Endodermal cell (in vitro differentiated cells): ENCODE data around the gene EEFSEC. TPM values are rescaled to one million over a fixed set of nuclear protein-coding genes. Genes with fewer than 3 reads are reported as not detected.

ENCODE experiments used
- DNase-seq: peaks from one replicate; pipeline ENCODE4 v3.0.0-alpha.2; 2017
- H3K27ac ChIP-seq: 2 replicates; pipeline ENCODE4 v1.5.1; 2013; ENCODE audit warnings: mild to moderate bottlenecking, low read depth, low read length, moderate library complexity
- H3K27me3 ChIP-seq: 2 replicates; pipeline ENCODE4 v1.6.1; 2013; ENCODE audit warnings: mild to moderate bottlenecking, low read length, moderate library complexity; ENCODE audit not compliant: insufficient read depth, control insufficient read depth, poor library complexity, severe bottlenecking
- H3K36me3 ChIP-seq: 2 replicates; pipeline ENCODE4 v1.7.0; 2013; ENCODE audit warnings: mild to moderate bottlenecking, low read length, moderate library complexity; ENCODE audit not compliant: control insufficient read depth, insufficient read depth
- H3K4me1 ChIP-seq: one replicate; pipeline ENCODE4 v1.7.0; 2013; ENCODE audit warnings: low read length; ENCODE audit not compliant: control insufficient read depth, insufficient read depth
- H3K4me3 ChIP-seq: 2 replicates; pipeline ENCODE4 v1.5.1; 2013; ENCODE audit warnings: mild to moderate bottlenecking, low read length, moderate library complexity
- H3K9ac ChIP-seq: 2 replicates; pipeline ENCODE4 v1.6.1; 2013; ENCODE audit warnings: mild to moderate bottlenecking, low read length, moderate library complexity; ENCODE audit not compliant: poor library complexity, severe bottlenecking; ENCODE audit errors: extremely low read depth
- H3K9me3 ChIP-seq: 2 replicates; pipeline ENCODE4 v1.6.1; 2013; ENCODE audit warnings: mild to moderate bottlenecking, low read length, moderate library complexity; ENCODE audit not compliant: control insufficient read depth
- H3K27ac Mint-ChIP-seq: 2 replicates; pipeline ENCODE4 v1.8.0; 2020; ENCODE audit warnings: mixed read lengths
- H3K27me3 Mint-ChIP-seq: 2 replicates; pipeline ENCODE4 v1.8.0; 2021; ENCODE audit warnings: mild to moderate bottlenecking, mixed read lengths; ENCODE audit not compliant: insufficient read depth
- H3K36me3 Mint-ChIP-seq: 2 replicates; pipeline ENCODE4 v1.8.0; 2020; ENCODE audit warnings: low read depth, mixed read lengths
- H3K4me1 Mint-ChIP-seq: 2 replicates; pipeline ENCODE4 v1.8.0; 2020; ENCODE audit warnings: mixed read lengths
- H3K4me3 Mint-ChIP-seq: 2 replicates; pipeline ENCODE4 v1.8.0; 2020; ENCODE audit warnings: mild to moderate bottlenecking, moderate library complexity, mixed read lengths
- H3K9me3 Mint-ChIP-seq: 2 replicates; pipeline ENCODE4 v1.8.0; 2020; ENCODE audit warnings: mild to moderate bottlenecking, mixed read lengths
- CTCF ChIP-seq: fragments of 200-600 bp; sonication (generic); conservative IDR thresholded peaks from 2 replicates; pipeline ENCODE4 v1.5.0; 2021; ENCODE audit warnings: antibody characterized with exemption, mild to moderate bottlenecking
- WGBS, 2 experiments: methylation state at CpG; one replicate each; pipeline versions ENCODE4 v1.1.5 to v1.1.7; 2013; ENCODE audit warnings: missing lambda C conversion rate in 2 of 2, mixed read lengths in 1 of 2; ENCODE audit not compliant: insufficient coverage in 1 of 2, insufficient read length in 1 of 2; 5-methylcytosine and 5-hydroxymethylcytosine counted together
- total RNA-seq, 2 donors: library from RNA; stranded (reverse); fragmentation: NEBNext Ultra II Directional in 1 of 2; extraction: Animal tissue kit (Norgen Biotek cat#: 25700) in 1 of 2; gene quantifications; 2 replicates in 1 of 2; 3 replicates in 1 of 2; pipeline ENCODE4 v1.2.1, GENCODE V29; 2021

EEFSEC gene
- total RNA-seq, 2 donors from 2014 or later: 11.9 to 15.8 TPM

DNA sequence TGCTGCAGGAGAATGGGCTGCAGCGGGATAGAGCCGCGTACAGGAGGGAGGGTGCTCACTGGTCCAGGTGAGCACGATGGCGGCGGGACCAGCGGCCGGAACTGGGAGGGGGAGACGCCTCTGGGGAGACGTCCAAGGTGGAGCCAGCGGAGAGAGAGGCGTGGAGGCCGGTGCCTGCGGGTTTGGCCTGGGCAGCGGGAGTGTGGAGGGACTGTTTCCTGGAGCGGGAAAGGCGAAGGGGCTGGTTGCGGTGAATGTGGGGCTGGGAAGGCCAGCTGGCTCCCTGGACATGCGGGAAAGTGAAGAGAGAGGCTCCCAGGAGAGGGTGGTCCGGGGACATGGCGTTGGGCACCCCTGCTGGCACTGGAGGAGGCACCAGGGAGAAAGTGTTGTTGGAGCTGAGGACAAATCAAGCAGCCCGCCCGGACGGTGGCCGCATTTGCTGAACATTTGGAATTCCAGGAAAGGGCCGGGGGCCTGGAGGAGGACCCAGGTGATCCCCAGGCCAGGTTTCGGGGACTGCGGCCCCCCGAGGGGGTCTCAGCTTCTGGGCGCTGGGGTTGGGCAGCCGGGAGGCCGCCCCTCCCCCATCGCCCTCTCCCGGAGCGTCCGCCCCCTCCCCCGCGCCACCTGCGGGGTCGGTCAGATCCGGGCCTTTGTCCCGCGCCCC lies 279.2 kb downstream of the EEFSEC start:
- no peaks in the 10 kb centered on the region for H3K9me3 ChIP-seq
- Mint-ChIP-seq H3K36me3 (no peaks in the 10 kb centered on the region), H3K9me3 (no peaks in the 10 kb centered on the region), H3K27me3 (peaks cover 91% of the 10 kb centered on the region), H3K4me3 (peak overlapping the region; percentile 69), H3K4me1 (peaks cover 13% of the 10 kb centered on the region), H3K27ac (peak overlapping the region; percentile 93)
- H3K4me3 ChIP-seq: peak overlapping the region; percentile 73
- no peak overlapping the region for H3K9ac ChIP-seq
- no peak overlapping the region for H3K27ac ChIP-seq
- no peaks in the 10 kb centered on the region for H3K4me1 ChIP-seq
- TF ChIP-seq CTCF: no peak
- WGBS, 2 experiments: 6% methylated on average over 19 to 41 of the region's 43 CpGs
- H3K27me3 ChIP-seq: peaks cover 87% of the 10 kb centered on the region
- H3K36me3 ChIP-seq: no peaks in the 10 kb centered on the region
- peak; percentile 85 for DNase-seq

- peak; percentile 83 for DNase-seq
- Histone ChIP-seq H3K9ac (no peak overlapping the region), H3K27ac (no peak overlapping the region), H3K9me3 (no peaks in the 10 kb centered on the region), H3K4me3 (no peak overlapping the region), H3K36me3 (no peaks in the 10 kb centered on the region), H3K27me3 (peaks cover 80% of the 10 kb centered on the region), H3K4me1 (no peaks in the 10 kb centered on the region)
- Mint-ChIP-seq H3K4me1 (peaks cover 13% of the 10 kb centered on the region), H3K27me3 (peaks cover 86% of the 10 kb centered on the region), H3K9me3 (no peaks in the 10 kb centered on the region), H3K36me3 (no peaks in the 10 kb centered on the region), H3K27ac (no peak overlapping the region), H3K4me3 (peak overlapping the region; percentile 69)
- 11 to 32% methylated on average over 10 to 53 of the region's 53 CpGs for WGBS, 2 experiments
- no peak for TF ChIP-seq CTCF
These were observed 279.9 kb downstream of the EEFSEC start for GRCh38 chr3:128432971-128433836.

DNA sequence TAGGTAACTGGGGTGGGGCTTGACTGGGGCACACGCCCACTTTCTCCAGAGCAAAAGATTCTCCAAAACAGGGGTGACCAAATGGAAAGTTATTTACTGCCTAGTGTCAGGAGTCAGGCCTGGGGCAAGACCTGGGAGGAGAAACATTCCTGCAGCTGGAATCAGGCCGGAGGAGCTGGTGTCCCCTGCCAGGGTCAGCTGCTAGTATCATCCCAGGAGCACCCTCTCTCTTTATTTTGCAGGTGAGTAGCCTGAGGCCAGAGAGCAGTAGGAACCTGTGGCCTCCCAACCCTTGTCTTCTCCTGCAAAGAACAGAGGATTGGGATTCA lies 280.5 kb downstream of the EEFSEC start:
- H3K27ac ChIP-seq: no peak overlapping the region
- H3K9me3 ChIP-seq: no peaks in the 10 kb centered on the region
- H3K27me3 Mint-ChIP-seq: peaks cover 85% of the 10 kb centered on the region
- no peak overlapping the region for H3K9ac ChIP-seq
- H3K4me1 ChIP-seq: no peaks in the 10 kb centered on the region
- H3K4me3 ChIP-seq: no peak overlapping the region
- WGBS, 2 experiments: 72 to 75% methylated on average over 1 to 2 of the region's 2 CpGs
- H3K27ac Mint-ChIP-seq: no peak overlapping the region
- TF ChIP-seq CTCF: no peak
- peaks cover 13% of the 10 kb centered on the region for H3K4me1 Mint-ChIP-seq
- no peaks in the 10 kb centered on the region for H3K36me3 ChIP-seq
- DNase-seq: no peak
- H3K36me3 Mint-ChIP-seq: no peaks in the 10 kb centered on the region
- H3K27me3 ChIP-seq: peaks cover 80% of the 10 kb centered on the region
- peak overlapping the region; percentile 69 for H3K4me3 Mint-ChIP-seq
- H3K9me3 Mint-ChIP-seq: no peaks in the 10 kb centered on the region
